Ishikawa (cell line): ENCODE data around the gene SENP5.

Experiments used
- CEBPB ChIP-seq: IDR thresholded peaks from 2 replicates; pipeline ENCODE4 v1.6.1; 2012
- CREB1 ChIP-seq: IDR thresholded peaks from 2 replicates; pipeline ENCODE4 v1.6.1; 2012; ENCODE audit warnings: low read depth
- EGR1 ChIP-seq: IDR thresholded peaks from 2 replicates; pipeline ENCODE4 v1.6.1; 2012
- EP300 ChIP-seq: IDR thresholded peaks from 2 replicates; pipeline ENCODE4 v1.6.1; 2012; ENCODE audit warnings: borderline replicate concordance
- FOXM1 ChIP-seq: IDR thresholded peaks from 2 replicates; pipeline ENCODE4 v1.6.1; 2012; ENCODE audit warnings: low read depth, borderline replicate concordance
- NFIC ChIP-seq: IDR thresholded peaks from 2 replicates; pipeline ENCODE4 v1.6.1; 2012
- RAD21 ChIP-seq: IDR thresholded peaks from 2 replicates; pipeline ENCODE4 v1.6.1; 2012; ENCODE audit warnings: low read depth
- REST ChIP-seq: IDR thresholded peaks from 2 replicates; pipeline ENCODE4 v1.6.1; 2012; ENCODE audit warnings: low read depth, mild to moderate bottlenecking
- TAF1 ChIP-seq: IDR thresholded peaks from 2 replicates; pipeline ENCODE4 v1.6.1; 2012; ENCODE audit warnings: low read depth, mild to moderate bottlenecking
- TCF12 ChIP-seq: IDR thresholded peaks from 2 replicates; pipeline ENCODE4 v1.6.1; 2012; ENCODE audit warnings: low read depth
- TEAD4 ChIP-seq: IDR thresholded peaks from 2 replicates; pipeline ENCODE4 v1.6.1; 2012
- YY1 ChIP-seq: IDR thresholded peaks from 2 replicates; pipeline ENCODE4 v1.6.1; 2012; ENCODE audit warnings: low read depth
- ZBTB7A ChIP-seq: IDR thresholded peaks from 2 replicates; pipeline ENCODE4 v1.6.1; 2012; ENCODE audit warnings: low read depth
- TF ChIP-seq, protein P1 (sequence below): IDR thresholded peaks from 2 replicates; pipeline ENCODE4 v1.6.1; 2012
- TF ChIP-seq, protein P2 (sequence below): IDR thresholded peaks from 2 replicates; pipeline ENCODE4 v1.6.1; 2012

The SENP5 gene

GRCh38 chr3:196962108-196962929 is 94.6 kb downstream of the SENP5 start:
- TF ChIP-seq, protein P1, sequence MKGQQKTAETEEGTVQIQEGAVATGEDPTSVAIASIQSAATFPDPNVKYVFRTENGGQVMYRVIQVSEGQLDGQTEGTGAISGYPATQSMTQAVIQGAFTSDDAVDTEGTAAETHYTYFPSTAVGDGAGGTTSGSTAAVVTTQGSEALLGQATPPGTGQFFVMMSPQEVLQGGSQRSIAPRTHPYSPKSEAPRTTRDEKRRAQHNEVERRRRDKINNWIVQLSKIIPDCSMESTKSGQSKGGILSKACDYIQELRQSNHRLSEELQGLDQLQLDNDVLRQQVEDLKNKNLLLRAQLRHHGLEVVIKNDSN, result no peak
- TF ChIP-seq EP300, result no peak
- TF ChIP-seq RAD21, result no peak
- no peak for TF ChIP-seq EGR1
- TF ChIP-seq NFIC, result no peak
- TF ChIP-seq, protein P2, sequence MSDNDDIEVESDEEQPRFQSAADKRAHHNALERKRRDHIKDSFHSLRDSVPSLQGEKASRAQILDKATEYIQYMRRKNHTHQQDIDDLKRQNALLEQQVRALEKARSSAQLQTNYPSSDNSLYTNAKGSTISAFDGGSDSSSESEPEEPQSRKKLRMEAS, result no peak
- TF ChIP-seq YY1, result no peak
- no peak for TF ChIP-seq REST

- TF ChIP-seq TEAD4, result no peak
- no peak for TF ChIP-seq CREB1
- TF ChIP-seq CEBPB, result no peak
- no peak for TF ChIP-seq RAD21
- TF ChIP-seq YY1, result no peak
- TF ChIP-seq TCF12, result no peak
- TF ChIP-seq NFIC, result no peak
- no peak for TF ChIP-seq EP300
Observed at GRCh38 chr3:196962930-196963630, 95.4 kb downstream of the SENP5 start.

GRCh38 chr3:196963631-196963953 is 95.9 kb downstream of the SENP5 start:
- TF ChIP-seq TAF1 (no peak), ZBTB7A (no peak), TCF12 (no peak), NFIC (no peak), REST (no peak)

DNA sequence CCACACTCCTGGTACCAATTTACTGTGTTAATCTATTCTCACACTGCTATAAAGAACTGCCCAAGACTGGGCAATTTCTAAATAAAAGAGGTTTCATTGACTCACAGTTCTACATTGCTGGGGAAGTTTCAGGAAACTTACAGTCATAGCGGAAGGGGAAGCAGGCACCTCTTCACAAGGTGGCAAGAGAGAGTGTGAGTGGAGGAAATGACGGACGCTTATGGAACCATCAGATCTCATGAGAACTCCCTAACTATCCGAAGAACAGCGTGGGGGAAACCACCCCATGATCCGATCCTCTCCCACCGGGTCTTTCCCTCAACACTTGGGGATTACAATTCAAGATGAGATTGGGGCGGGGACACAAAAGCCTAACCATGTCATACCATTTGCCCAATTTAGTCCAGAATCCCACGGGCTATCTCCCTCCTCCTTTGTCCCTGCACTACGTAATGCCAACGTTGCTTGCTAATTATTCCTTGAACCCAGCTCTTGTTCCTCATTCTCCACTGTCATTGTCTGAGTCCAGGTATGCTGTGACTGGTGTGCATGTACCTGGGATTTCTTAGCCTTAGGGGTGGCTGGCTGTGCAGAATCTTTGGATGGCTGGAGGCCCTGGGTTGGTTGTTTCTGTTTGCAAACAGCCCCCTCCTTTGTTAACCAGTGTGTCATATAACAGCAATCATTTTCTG is 97.5 kb downstream of the SENP5 start:
- TF ChIP-seq TEAD4 (no peak), TCF12 (no peak), ZBTB7A (no peak), CEBPB (no peak), EP300 (no peak), REST (no peak), YY1 (no peak), TAF1 (no peak)

DNA sequence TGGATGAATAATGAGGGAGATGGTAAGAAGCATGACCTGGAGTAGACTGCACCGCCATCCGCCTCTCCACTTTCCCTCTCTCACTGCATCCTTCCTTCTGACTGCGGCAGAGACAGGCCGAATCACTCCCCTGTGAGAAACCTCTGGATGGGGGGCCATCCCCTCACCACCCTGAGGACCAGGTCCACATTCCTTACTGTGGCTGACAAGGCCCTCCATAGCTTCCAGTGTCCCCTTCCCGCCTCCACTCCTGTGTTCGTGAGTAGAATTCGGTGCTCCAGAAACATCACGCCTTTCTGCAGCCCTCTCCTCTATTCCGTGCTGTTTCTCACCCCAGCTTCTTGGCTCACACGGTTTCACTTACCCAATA is 98.1 kb downstream of the SENP5 start:
- TF ChIP-seq YY1, result no peak
- TF ChIP-seq ZBTB7A, result no peak
- TF ChIP-seq FOXM1, result no peak
- no peak for TF ChIP-seq RAD21
- TF ChIP-seq, protein P1, result no peak
- TF ChIP-seq NFIC, result no peak
- TF ChIP-seq CREB1, result no peak
- TF ChIP-seq, protein P2, result no peak
